PC-9 (cell line): ENCODE measurements around the gene IVD.

Source experiments
- CTCF ChIP-seq: fragments of 200-600 bp; sonication (generic); conservative IDR thresholded peaks from 2 replicates; pipeline ENCODE4 v1.6.1; 2017; ENCODE audit warnings: mixed run types, antibody characterized with exemption, mild to moderate bottlenecking, moderate library complexity
- EZH2 ChIP-seq: fragments of 200-600 bp; sonication (generic); IDR thresholded peaks from 2 replicates; pipeline ENCODE4 v1.8.0; 2017; ENCODE audit warnings: antibody characterized with exemption, low read depth

- TF ChIP-seq CTCF: no peak
- TF ChIP-seq EZH2: no peak
Observed at GRCh38 chr15:40386480-40386879, 19.1 kb upstream of the IVD start.
